GM23338 (cell line): ENCODE results near the gene ARMH1. TPM values are rescaled to one million over a fixed set of nuclear protein-coding genes. Genes with fewer than 3 reads are reported as not detected.

Experiments
- ATAC-seq: fragments of 200-7000 bp; cut with Tn5 transposase; 3 replicates; pipeline ENCODE4 v1.9.1; 2020
- DNase-seq: peaks from one replicate; pipeline ENCODE4 v3.0.0-alpha.2; 2015; ENCODE audit warnings: low spot score
- H2AFZ ChIP-seq: fragments of 200-600 bp; sonication (generic); 2 replicates; pipeline ENCODE4 v1.8.0; 2016; ENCODE audit warnings: antibody characterized with exemption, mild to moderate bottlenecking, moderate library complexity
- H3F3A ChIP-seq: fragments of 200-600 bp; sonication (generic); replicated peaks from 2 replicates; pipeline ENCODE4 v1.8.0; 2017; ENCODE audit warnings: antibody characterized with exemption, mixed run types, low read depth
- H3K27ac ChIP-seq: fragments of 200-600 bp; sonication (generic); 2 replicates; pipeline ENCODE4 v1.6.1; 2016; ENCODE audit warnings: low read depth
- H3K27me3 ChIP-seq: fragments of 200-600 bp; sonication (generic); 2 replicates; pipeline ENCODE4 v1.8.0; 2016; ENCODE audit warnings: mild to moderate bottlenecking, mixed run types, moderate library complexity; ENCODE audit not compliant: insufficient read depth
- H3K36me3 ChIP-seq: fragments of 200-600 bp; sonication (generic); 2 replicates; pipeline ENCODE4 v1.8.0; 2016; ENCODE audit warnings: mild to moderate bottlenecking; ENCODE audit not compliant: insufficient read depth
- H3K4me1 ChIP-seq: fragments of 200-600 bp; sonication (generic); 2 replicates; pipeline ENCODE4 v1.8.0; 2016; ENCODE audit warnings: mild to moderate bottlenecking, moderate library complexity; ENCODE audit not compliant: insufficient read depth
- H3K4me2 ChIP-seq: fragments of 200-600 bp; sonication (generic); 2 replicates; pipeline ENCODE4 v1.7.1; 2017; ENCODE audit warnings: mixed run types
- H3K4me3 ChIP-seq: fragments of 200-600 bp; sonication (generic); 2 replicates; pipeline ENCODE4 v1.6.1; 2016; ENCODE audit warnings: mixed run types
- H3K79me2 ChIP-seq: fragments of 200-600 bp; sonication (generic); replicated peaks from 2 replicates; pipeline ENCODE4 v1.8.0; 2017; ENCODE audit warnings: mild to moderate bottlenecking; ENCODE audit not compliant: insufficient read depth
- H3K9me2 ChIP-seq: fragments of 200-600 bp; sonication (generic); 2 replicates; pipeline ENCODE4 v1.8.0; 2017; ENCODE audit not compliant: insufficient read depth
- H4K20me1 ChIP-seq: fragments of 200-600 bp; sonication (generic); replicated peaks from 2 replicates; pipeline ENCODE4 v1.8.0; 2017; ENCODE audit warnings: mild to moderate bottlenecking; ENCODE audit not compliant: insufficient read depth
- H3K27ac Mint-ChIP-seq: 2 replicates; pipeline ENCODE4 v1.8.0; 2020; ENCODE audit warnings: inconsistent platforms, mild to moderate bottlenecking, moderate library complexity, mixed read lengths
- H3K27me3 Mint-ChIP-seq: 3 replicates; pipeline ENCODE4 v1.8.0; 2022; ENCODE audit warnings: low read depth, mild to moderate bottlenecking, moderate library complexity, mixed read lengths, inconsistent platforms; ENCODE audit not compliant: insufficient read depth, poor library complexity
- H3K36me3 Mint-ChIP-seq: 3 replicates; pipeline ENCODE4 v1.8.0; 2021; ENCODE audit warnings: low read depth, mild to moderate bottlenecking, inconsistent platforms, moderate library complexity, mixed read lengths
- H3K4me1 Mint-ChIP-seq: 3 replicates; pipeline ENCODE4 v1.8.0; 2020; ENCODE audit warnings: mild to moderate bottlenecking, inconsistent platforms, mixed read lengths
- H3K4me3 Mint-ChIP-seq: 3 replicates; pipeline ENCODE4 v1.8.0; 2021; ENCODE audit warnings: moderate library complexity, mild to moderate bottlenecking, inconsistent platforms, mixed read lengths
- H3K9me3 Mint-ChIP-seq: 3 replicates; pipeline ENCODE4 v1.8.0; 2020; ENCODE audit warnings: moderate library complexity, mild to moderate bottlenecking, inconsistent platforms, mixed read lengths
- CREB1 ChIP-seq: fragments of 250-450 bp; sonication (Bioruptor Pico); IDR thresholded peaks from 2 replicates; pipeline ENCODE4 v1.5.0; 2020; ENCODE audit warnings: low read depth, mild to moderate bottlenecking, moderate library complexity
- CTCF ChIP-seq, 2 experiments: fragments of 200-600 bp in 1 of 2; sonication (generic) in 1 of 2; conservative IDR thresholded peaks; 2 replicates each; pipeline versions ENCODE4 v1.5.1 to v1.6.1; 2016 to 2017; ENCODE audit warnings: antibody characterized with exemption in 2 of 2, low read depth in 2 of 2, mild to moderate bottlenecking in 2 of 2, moderate library complexity in 1 of 2
- ETS1 ChIP-seq: IDR thresholded peaks from 2 replicates; pipeline ENCODE4 v1.6.1; 2016; ENCODE audit warnings: antibody characterized with exemption
- EZH2 ChIP-seq: fragments of 200-600 bp; sonication (generic); IDR thresholded peaks from one replicate; pipeline ENCODE4 v1.8.0; 2017; ENCODE audit warnings: antibody characterized with exemption, mild to moderate bottlenecking, low read depth; ENCODE audit not compliant: unreplicated experiment
- EZH2phosphoT487 ChIP-seq: fragments of 200-600 bp; sonication (generic); IDR thresholded peaks from one replicate; pipeline ENCODE4 v1.8.1; 2018; ENCODE audit warnings: antibody characterized with exemption; ENCODE audit not compliant: unreplicated experiment
- JUNB ChIP-seq: IDR thresholded peaks from one replicate; pipeline ENCODE4 v1.6.1; 2016; ENCODE audit warnings: antibody characterized with exemption; ENCODE audit not compliant: unreplicated experiment
- NANOG ChIP-seq: IDR thresholded peaks from 2 replicates; pipeline ENCODE4 v1.6.1; 2016; ENCODE audit warnings: antibody characterized with exemption, borderline replicate concordance
- POLR2AphosphoS5 ChIP-seq: IDR thresholded peaks from 2 replicates; pipeline ENCODE4 v1.6.1; 2016; ENCODE audit warnings: antibody characterized with exemption, low read depth
- REST ChIP-seq: IDR thresholded peaks from one replicate; pipeline ENCODE4 v1.6.1; 2018; ENCODE audit warnings: antibody characterized with exemption; ENCODE audit not compliant: unreplicated experiment
- STAT1 ChIP-seq: IDR thresholded peaks from one replicate; pipeline ENCODE4 v1.6.1; 2016; ENCODE audit warnings: antibody characterized with exemption; ENCODE audit not compliant: unreplicated experiment
- ZNF114 ChIP-seq: fragments of 250-450 bp; sonication (Bioruptor Pico); IDR thresholded peaks from 2 replicates; pipeline ENCODE4 v1.5.0; 2020; ENCODE audit warnings: mild to moderate bottlenecking, moderate library complexity
- ZNF331 ChIP-seq: fragments of 250-450 bp; sonication (Bioruptor Pico); IDR thresholded peaks from 2 replicates; pipeline ENCODE4 v1.5.0; 2020; ENCODE audit warnings: low read depth, mild to moderate bottlenecking, moderate library complexity
- ZNF462 ChIP-seq: fragments of 250-450 bp; sonication (Bioruptor Pico); IDR thresholded peaks from 2 replicates; pipeline ENCODE4 v1.5.0; 2020; ENCODE audit warnings: mild to moderate bottlenecking, moderate library complexity
- polyA plus RNA-seq: library from polyadenylated mRNA; unstranded; fragments of >200 nt; fragmentation: Nextera tagmentation; extraction: Ambion mirVana; gene quantifications from 2 replicates; pipeline ENCODE4 v1.2.1, GENCODE V29; 2016
- total RNA-seq: library from RNA; depleted of rRNA; stranded (reverse); fragments of >200 nt; shearing (Covaris generic); gene quantifications from 2 replicates; pipeline ENCODE4 v1.2.3, GENCODE V29; 2014

The ARMH1 gene
- total and polyA plus RNA-seq, 2 experiments from 2014 or later = 0.31 TPM; not detected in 1

- no peaks in the 10 kb centered on the region for H3K79me2 ChIP-seq
- no peak overlapping the region for H3K27ac Mint-ChIP-seq
- H3K9me3 Mint-ChIP-seq = no peaks in the 10 kb centered on the region
- no peaks in the 10 kb centered on the region for H3K27me3 ChIP-seq
- no peaks in the 10 kb centered on the region for H3K9me2 ChIP-seq
- H3K4me3 ChIP-seq = no peak overlapping the region
- H3F3A ChIP-seq = no peaks in the 10 kb centered on the region
- H3K4me1 ChIP-seq = no peaks in the 10 kb centered on the region
- H3K36me3 Mint-ChIP-seq = no peaks in the 10 kb centered on the region
- no peak overlapping the region for H2AFZ ChIP-seq
- peaks cover 9% of the 10 kb centered on the region for H3K4me1 Mint-ChIP-seq
- H3K36me3 ChIP-seq = no peaks in the 10 kb centered on the region
- H4K20me1 ChIP-seq = no peaks in the 10 kb centered on the region
- no peak overlapping the region for H3K4me2 ChIP-seq
- no peak overlapping the region for H3K27ac ChIP-seq
- DNase-seq = no peak
- ATAC-seq = no peak
- no peak for TF ChIP-seq ZNF462 (CRISPR knock-in tag)
- TF ChIP-seq POLR2AphosphoS5 = no peak
- TF ChIP-seq JUNB = no peak
- TF ChIP-seq CREB1 = no peak
- TF ChIP-seq EZH2 = no peak
- no peak for TF ChIP-seq REST
- no peak for TF ChIP-seq ETS1
- no peak for TF ChIP-seq STAT1
- no peak for TF ChIP-seq ZNF114 (CRISPR knock-in tag)
- no peak for TF ChIP-seq ZNF331
- no peak for TF ChIP-seq EZH2phosphoT487
- TF ChIP-seq CTCF (conservative IDR thresholded peaks at IDR 0.05; ENCODE audit: low read depth in 2 of 2) = no peak
- TF ChIP-seq NANOG = no peak
- H3K27me3 Mint-ChIP-seq = no peaks in the 10 kb centered on the region
- H3K4me3 Mint-ChIP-seq = no peak overlapping the region
Observed at GRCh38 chr1:44660176-44660575, 14.3 kb upstream of the ARMH1 start.
